NCI-H146 (cell line): ENCODE measurements around the gene RPP25.

Experiments
- DNase-seq: peaks from one replicate; lab custom pipeline; 2025; lab: John Stamatoyannopoulos, UW

Gene RPP25, protein sequence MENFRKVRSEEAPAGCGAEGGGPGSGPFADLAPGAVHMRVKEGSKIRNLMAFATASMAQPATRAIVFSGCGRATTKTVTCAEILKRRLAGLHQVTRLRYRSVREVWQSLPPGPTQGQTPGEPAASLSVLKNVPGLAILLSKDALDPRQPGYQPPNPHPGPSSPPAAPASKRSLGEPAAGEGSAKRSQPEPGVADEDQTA

DNA sequence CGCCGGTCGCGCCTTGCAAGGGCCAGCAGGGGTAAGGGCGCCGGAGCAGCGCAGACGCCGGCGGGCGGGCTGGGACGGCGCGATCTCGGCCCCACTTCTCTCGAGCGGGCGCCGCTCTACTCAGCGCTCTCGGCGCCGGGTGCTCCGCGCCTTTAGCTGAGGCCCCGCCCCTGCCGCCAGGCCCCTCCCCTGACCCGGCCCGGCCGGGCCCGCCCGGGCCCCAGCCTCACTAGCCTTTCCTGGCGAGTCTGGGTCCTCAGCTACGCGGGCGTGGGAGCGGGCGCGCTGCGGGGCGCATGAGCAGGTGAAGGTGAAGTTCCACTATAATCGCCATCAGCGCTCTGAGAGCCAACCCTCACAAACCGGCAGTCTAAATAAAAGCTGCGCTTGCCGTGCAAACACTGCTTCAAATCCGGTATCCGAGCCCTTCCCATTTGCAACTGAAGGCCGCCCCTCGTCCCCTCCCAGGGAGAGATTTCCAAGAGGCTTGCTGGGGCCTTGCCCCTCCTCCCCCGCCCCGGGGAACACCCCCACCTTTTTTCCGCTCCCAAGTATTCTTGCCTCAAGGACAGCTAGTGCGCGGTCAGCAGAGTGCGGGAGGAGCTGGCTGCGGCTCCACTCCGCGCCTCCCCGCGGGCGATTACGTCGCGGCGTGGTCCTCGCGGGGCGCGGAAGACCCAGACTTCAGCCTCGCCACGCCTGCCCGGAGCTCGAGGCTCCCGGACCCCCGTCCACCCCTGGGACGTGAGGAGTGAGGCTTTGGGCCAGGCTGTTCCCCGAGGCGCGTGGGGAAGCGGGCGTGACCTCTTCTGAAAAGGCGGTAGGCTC, at the start of gene RPP25:
Gene RPP25, minus strand, starts transcription at position 125 of the 828 bp plus-strand sequence. CDS start 189 bp downstream, outside the sequence.
- DNase-seq = peak; percentile 84

DNA sequence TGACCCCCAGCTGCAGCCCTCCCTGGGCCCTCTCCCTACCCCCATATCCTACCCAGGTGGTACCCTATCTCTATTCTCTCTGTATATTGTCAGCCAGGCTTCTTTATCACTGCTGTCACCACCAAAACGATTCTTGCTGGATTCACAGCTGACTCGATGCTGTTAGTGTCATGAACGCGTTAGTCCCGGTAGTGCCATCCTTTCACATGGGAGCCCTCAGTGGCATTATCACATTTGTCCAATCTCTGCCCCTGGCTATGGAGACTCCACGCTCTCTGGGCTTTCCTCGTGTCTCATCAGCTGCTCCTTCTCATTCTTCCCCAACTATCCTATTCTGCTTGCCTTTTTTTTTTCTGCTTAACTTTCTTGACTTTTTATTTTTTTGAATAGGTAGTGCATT, 45.8 kb upstream of the RPP25 start:
- no peak for DNase-seq

DNA sequence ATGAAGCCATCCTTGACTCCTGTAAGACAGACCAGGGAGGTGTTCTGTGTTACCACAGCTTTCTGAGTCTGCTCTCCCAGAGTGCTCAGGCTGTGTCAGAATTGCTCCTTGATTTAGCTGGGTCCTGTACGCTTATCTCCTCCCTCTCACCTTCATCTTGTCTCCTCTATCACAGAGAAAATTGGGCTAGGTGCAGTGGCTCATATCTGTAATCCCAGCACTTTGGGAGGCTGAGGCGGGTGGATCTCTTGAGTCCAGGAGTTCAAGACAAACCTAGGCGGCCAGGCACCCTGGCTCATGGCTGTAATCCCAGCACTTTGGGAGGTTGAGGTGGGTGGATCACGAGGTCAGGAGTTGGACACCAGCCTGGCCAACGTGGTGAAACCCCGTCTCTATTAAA, 44.7 kb upstream of the RPP25 start:
- DNase-seq = no peak

DNA sequence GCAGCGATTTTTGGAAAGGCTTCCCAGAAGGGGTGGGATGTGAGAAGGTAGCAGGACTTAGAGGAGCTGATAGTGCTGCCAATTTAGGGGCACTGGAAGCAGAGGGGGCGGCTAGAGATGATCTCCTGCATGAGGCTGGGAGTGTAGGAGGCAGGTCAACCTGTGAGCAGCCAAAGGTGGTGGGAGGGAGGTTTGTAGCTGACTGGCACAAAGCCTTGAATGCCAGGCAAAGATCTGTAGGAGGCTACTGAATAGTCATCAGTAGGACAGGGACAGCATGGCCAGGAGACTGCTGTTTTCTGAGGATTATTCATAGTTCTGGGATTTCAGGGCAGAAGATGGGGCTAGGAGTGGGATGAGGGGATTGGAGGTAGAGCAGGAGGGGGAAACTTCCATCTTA, 41.0 kb upstream of the RPP25 start:
- no peak for DNase-seq

DNA sequence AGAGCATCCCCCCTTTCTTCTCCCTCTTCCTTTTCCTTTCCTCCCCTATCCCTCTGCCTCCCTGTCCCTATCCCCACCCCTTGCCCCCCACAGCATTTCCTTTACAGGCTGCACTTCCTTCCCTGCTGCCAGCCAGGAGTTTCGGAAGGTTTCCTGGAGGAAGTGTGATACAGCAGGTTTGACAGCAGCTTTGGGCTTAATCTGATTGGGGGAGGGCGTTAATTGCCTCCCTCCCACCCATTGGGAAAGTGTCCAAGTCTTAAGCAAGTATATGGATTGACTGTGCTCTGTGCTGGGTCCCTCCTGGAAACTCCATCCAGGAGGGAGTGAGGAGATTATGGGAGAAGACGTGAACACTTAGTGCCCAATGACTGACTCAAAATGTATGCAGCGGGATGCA, 40.6 kb upstream of the RPP25 start:
- DNase-seq = no peak

DNA sequence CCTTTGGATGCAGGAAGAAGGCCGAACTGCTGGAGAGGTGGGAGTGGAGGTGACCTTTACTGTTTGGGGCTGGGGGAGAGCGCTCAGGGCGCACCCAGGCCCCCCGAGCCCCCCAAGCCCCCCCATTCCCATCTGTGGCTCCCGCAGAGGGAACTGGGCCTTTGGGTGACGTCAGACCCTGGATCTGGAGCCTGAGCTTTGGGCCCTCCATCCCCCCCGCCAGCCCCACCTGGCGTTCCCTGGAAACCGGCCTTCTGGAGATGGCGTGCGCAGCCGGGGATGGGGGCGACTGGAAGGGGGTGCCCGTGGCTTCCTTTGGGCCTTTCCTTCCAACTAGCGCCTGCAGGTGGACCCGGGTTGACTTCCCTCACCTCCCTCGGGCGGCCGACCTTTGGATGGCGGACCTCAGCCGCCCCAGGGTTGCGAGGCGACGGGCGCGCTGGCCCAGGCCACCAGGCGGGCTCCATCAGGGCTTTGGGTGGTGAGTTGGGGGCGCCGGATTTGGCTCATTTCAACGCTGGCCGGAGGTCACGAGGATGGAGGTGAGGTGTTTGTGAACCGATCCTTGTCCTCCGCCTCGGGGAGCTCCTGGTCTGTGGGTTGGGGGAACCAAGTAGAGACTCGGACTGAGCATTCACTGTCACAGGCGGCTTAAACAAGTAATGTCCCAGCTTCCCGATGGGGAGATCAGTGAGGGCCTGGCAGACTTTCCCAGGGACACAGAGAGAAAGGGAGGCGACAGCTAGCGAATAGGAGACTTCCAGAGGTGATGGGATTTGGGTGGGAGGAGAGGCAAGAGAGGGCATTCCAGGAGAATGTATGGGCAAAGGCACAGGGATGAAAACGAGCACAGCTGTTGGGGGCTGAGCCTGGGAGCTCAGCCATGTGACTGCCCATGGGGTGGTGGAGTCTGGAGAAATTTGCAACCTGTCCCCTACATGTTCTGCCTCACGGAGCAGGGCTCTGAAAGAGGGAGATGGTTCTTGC, 39.5 kb upstream of the RPP25 start:
- peak; percentile 77 for DNase-seq

DNA sequence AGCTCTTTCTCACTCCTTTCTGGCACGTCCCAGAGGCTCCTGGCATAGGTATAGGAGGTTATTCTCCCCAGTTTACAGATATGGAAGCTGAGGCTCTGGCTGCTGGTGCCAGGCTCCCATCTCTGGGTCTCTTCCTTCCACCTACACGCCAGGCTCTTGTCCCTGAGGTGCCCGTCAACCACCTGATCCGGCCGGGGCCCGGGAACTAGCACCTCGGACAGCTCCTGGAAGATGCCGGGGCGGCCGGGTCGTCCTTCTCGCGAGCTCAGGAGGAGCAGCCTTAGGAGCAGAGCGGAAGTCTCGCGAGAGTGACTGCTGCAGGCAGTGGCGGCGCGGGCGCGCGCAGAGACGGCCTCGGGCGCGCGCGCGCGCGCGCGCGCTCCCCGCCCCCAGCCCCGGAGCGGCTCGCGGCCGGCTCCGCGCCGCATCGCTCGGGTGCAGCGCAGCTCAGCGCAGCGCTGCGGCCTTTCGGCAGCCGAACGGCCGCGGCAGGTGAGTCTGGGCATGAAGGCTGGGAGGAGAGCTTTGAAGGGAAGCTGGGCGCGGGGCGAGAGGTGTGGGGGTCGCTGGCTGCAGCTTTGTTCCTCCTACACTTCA, 38.7 kb upstream of the RPP25 start, which contains the start of gene SCAMP5:
Gene SCAMP5, plus strand, starts transcription at position 382 of the 597 bp plus-strand sequence. CDS start 16,277 bp downstream, outside the sequence.
- peak; percentile 95 for DNase-seq

DNA sequence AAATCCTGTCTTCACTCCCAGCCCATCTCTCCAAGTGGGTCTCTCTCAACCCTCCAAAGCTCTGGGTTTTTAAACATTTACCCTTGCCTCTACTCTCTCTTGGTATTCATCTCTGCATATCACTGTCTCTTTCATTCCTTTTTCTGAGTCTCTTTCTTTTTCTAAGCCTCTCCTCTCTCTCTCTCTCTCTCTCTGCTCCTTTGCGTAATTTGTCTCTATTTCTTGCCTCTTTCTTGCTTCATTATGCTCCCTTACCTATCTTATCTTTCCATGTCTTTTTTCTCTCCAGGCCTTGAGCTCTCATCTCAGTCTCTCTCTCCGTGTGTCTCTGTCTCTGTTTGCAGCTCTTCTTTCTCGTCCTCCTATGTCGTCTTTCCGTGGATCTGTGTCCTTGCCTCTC, 38.1 kb upstream of the RPP25 start:
- no peak for DNase-seq

DNA sequence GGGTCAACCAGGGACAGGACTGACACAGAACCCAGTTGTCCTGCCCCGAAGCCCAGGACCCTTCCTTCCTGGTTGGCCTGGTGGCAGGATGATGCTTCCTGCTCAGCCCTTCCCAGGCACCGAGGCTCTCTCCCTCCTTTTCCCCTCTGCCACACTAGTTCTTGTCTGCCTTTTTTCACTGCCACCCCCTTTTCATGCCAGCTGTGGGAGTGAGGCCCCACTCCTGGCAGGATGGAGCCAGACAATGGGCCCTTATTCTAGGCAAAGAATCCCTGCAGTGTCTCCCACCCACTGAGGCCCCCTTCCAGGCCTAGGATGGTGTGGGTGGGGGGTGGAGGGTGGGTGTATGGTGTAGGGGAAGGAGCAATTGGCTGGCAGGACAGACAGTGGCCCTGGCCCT, 37.7 kb upstream of the RPP25 start:
- DNase-seq = peak; percentile 7

DNA sequence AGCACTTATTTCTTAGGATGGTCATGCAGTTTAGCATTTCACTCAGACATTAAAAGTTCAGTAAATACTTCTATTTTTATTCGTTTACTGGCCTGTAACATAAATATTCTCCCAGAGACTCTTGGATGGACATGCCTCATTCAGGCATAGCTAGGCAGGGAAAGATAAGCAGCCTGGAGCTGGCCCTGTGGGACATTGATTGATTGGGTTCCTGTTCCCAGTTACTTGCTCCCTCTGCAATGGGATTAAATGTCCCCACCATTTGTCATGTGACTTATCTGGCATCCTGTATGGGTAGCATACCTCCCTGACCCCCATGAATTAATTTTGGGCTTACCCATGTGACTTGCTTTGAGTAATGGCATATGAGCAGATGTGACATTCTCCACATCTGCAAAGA, 36.0 kb upstream of the RPP25 start:
- no peak for DNase-seq

DNA sequence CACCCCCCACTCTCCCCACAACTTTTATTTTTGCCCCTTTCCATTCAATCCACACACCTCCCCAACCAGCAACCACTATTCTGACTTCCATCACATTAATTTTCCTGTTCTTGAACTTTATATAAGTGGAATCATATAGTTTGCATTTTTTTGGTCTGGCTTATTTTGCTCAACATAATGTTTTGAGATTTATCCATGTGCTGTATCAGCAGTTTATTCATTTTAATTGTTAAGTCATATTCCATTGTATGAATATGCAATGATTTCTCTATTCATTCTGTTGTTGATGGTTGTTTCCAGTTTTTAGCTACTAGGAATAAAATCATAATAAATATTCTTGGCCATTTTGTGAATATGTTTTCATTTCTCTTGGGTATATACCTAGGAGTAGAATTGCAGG, 33.0 kb upstream of the RPP25 start:
- no peak for DNase-seq

DNA sequence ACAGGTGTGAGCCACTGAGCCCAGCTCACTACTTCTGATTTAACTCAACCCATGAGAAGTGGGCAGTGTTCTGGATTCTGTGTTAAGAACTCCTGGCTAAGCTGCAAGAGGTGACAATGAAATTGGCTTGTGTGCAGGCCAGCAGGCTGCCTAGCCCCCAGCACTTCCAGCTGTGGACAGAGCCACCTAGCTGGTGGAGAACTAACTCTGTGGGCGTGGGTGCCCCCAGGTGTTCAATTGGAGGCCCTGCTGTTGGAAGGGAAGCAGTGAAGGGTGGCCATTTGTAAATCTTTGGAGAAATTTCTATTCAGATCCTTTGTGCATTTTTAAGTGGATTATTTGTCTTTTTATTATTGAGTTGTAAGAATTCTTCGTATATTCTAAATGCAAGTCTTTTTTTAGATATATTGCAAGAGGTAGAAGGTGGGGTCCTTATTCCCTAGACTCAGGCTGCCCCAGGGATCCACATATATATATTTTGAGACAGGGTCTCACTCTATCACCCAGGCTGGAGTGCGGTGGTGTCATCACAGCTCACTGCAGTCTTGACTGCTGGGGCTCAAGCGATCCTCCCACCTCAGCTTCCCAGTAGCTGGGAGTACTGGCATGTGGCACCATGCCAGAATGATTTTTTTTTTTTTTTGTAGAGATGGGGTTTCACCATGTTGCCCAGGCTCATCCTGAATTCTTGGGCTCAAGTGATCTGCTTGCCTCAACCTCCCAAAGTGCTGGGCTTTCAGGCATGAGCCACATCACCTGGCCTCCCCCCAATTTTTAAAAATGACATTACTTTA, 31.6 kb upstream of the RPP25 start:
- DNase-seq = peak; percentile 59

DNA sequence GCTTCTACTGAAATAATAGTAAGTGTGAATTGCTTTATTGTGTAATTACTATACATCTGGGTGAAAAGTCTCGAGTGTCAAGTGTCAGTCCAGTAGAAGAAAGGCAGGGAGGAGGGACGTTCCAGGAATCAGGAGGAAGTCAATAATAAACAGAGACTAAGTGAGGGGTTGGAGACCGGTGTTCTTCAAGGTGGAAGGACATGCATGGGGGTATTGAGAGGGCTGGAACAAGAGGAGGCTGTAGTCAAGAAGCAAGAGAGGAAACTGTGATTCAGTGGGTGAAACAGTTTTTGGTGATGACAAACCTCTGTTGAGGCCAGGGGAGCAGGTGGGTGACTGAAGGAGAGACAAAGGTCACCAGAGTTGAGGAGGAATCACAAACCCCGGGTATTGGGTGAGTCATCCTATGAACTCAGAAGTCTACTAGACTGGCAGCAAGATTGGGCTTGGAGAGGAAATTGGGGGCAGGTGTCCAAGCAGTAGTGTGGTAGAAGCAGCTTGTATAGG, 27.2 kb upstream of the RPP25 start:
- peak; percentile 13 for DNase-seq

DNA sequence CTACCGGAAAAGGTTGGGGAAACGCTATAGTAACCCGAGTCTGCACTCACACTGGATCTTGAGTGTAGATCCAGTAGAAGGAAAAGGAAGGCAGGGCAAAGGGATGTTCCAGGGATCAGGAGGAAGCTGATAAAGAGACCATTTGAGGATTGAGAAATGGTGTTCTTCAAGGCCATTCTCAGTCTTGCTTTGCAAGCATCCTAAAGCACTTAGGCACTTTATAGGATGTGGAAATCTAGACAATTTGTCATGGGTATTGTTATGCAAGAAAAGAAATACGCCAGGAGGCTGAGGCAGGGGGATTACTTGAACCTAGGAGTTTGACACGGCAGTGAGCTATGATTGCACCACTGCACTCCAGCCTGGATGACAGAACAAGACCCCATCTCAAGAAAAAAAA, 25.6 kb upstream of the RPP25 start:
- no peak for DNase-seq

DNA sequence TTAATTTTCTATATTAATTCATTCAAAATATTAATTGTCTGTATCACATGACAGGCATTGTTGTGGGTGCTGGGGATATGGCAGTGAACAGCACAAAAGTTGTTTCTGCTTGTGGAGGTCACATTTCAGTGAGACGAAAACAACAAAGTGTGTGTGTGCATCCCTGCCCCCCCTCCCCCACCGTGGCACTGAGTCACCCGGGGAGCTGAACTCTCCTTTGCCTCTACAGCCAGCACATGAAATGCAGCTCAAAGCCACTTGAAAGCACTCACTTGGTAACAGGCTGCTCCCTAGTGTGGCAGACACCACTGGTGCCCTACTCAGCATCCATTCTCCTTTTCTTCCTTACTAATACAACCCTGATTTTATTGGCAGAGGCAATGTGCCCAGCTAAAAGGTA, 21.9 kb upstream of the RPP25 start:
- DNase-seq = no peak

DNA sequence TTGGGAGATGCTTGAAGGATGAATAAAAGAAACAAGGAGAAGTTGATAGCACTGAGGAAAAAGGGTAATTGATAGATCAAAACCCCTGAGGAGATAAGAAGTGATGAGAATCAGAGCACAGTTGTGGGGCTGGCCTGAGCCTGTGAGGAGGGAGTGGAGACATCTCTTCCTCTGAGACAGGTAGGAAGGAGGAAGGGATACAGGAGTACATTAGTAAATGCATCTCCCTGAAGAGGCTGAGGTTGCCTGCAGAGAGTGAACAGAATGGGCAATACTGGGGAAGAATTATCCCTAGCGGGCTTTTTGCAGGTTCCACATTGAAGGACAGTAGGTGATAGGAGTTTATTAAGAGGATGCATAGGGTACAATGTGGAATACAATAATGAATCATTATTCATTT, 21.5 kb upstream of the RPP25 start:
- no peak for DNase-seq

DNA sequence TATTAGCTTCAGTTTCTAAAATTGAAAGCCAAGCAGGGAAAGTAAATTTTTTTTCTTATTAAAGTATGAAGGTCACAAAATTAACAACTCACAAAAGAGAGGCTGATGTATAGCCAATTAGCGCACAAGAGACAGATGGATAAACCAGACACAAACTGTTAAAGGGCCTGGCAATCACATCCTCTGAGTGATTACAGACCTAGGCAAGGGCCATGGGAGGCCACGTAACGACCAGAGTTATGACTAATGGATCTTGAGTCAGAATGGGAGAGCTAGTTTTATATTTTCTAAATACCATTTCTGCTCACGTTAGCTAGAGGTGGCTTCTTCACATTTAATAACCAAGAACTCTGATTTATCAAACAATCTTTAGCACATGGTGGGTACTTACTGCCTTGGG, 21.0 kb upstream of the RPP25 start:
- DNase-seq = no peak

DNA sequence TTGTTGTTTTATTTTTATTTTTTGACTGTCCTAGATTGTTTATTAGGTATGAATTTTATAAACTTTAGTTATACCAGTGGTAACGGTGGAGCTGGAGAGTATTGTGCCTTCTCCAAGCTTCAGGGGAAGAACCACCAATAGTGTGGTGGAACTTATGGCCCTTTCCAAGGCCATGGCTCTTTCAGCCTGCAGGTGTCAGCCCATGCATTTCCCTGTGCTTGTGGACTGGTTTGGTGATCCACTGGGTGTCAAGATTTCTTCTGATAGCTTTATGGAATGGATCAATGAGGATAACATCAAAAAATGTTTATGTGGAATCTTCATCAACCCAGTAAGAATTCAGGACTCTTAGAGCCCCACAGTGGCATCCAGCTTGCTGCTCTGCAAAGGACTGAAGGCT, 19.6 kb upstream of the RPP25 start:
- DNase-seq = peak; percentile 3

DNA sequence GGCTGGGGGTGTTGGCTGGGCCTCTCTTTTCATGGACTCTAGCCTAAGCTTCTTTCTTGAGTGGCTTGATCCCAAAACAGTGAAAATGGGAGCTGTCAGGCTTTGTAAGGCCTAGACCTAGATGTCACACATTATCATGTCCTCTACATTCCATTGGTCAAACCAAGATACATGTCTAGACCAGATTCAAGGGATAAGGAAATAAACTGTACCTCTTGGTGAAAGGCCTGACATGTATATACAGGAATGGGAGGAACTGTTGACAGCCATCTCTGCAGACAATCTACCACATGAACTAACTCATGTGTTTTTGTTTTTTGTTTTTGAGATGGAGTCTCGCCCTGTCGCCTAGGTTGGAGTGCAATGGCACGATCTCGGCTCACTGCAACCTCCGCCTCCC, 11.1 kb upstream of the RPP25 start:
- DNase-seq = no peak

DNA sequence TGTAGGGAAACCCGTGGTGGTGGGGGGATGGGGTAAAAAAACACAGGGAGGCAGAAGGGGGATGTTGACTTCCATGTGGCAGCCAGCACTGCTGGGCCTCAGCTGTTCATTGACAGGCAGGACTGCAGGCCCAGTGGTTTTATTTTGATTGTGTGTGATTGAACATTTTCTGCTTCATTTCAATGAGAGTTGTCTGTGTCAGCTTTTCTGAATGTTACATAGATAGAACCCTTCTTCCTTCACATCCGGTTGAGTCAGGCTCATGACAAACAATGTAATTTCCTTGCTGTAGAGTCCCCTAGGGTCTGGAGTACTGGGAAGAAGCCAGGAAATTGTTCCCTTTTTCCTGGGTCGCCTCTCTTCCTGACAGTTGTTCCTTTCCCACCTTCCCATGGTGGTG, 8.2 kb upstream of the RPP25 start:
- DNase-seq = no peak

DNA sequence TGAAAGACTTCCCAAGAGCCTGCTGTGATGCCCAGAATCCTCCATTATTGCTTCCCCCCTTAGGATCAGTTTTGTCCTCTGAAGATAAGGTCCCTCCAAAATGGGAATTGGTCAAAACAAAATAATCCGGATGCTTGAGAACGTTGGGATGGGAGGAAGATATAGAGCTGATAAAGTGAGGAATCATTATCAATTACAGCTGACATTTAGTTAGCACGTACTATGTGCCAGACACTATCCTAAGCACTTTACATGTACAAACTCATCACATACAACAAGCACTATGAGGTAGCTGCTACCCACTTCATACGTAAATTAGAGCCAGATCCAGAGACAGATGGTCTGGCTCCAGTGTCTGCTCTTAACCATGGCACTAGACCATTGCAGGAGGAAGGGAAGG, 6.6 kb upstream of the RPP25 start:
- DNase-seq = no peak
